Measurements from ENCODE around the gene B3GALT6.

The B3GALT6 gene

DNA sequence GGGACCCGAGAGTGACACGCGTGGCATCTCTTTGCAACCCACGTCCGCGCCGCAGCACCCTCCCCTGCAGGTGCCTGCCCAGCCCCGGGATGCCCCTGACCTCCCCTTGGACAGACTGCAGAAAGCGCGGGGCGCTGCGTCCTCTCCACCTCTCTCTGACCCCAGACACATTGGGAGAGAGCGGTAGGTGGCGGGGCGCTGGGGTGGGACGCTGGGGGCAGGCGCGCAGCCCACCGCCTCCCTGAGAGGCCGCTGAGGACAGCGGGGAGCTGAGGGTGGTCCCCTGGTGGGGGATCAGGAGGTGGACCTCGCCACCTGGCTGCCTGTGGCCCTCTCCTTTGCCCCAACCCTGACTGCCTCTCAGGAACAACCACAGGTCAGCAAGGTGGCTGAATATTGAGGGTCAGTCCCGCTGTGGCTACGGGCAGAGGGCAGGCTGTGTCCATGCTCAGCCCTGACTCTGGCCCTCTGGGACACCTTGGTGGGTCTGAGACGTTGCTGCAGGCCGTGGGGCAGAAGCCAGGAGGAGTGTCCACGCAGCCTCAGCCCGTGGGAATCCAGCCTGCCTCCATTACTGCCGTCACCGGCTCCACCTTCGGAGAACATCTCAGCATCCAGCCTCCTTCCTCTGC, 42.4 kb downstream of the B3GALT6 start:
- TF ChIP-seq CTCF (conservative IDR thresholded peaks at IDR 0.05; ENCODE audit: control insufficient read depth, insufficient read depth, low read depth, low read length) = no peak
- no peak for DNase-seq (ENCODE audit: low read depth)
- peak overlapping the region; percentile 60 for H3K4me3 ChIP-seq (ENCODE audit: control insufficient read depth, low read depth, low read length)

DNA sequence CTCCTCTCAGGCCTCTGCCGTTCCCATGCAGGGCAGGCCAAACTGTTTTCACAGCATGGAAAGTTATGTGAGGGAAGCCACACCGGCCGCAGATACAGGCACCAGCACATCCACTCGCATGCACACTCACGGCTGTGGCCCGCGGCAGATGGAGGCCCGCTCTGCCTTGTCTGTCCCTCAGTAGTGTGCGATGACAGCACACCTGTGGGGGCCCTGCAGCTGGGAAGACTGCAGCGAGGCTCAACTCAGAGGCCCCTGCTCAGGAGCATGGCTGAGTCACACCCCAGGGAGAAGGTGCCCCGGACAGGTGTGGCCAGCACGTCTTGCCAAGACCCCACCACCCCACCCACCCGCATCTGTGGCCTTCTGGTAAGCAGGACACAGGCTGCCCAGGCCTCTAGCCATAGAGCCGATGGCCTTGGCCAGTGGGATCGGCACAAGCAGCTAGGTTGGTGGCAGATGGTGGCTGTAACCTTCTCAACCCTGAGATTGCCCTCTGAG, 42.9 kb downstream of the B3GALT6 start:
- no peak for TF ChIP-seq CTCF (conservative IDR thresholded peaks at IDR 0.05; ENCODE audit: control insufficient read depth, insufficient read depth, low read depth, low read length)
- H3K4me3 ChIP-seq (ENCODE audit: control insufficient read depth, low read depth, low read length) = no peak overlapping the region
- no peak for DNase-seq (ENCODE audit: low read depth)

- TF ChIP-seq CTCF (conservative IDR thresholded peaks at IDR 0.05; ENCODE audit: control insufficient read depth, insufficient read depth, low read depth, low read length) = no peak
- DNase-seq (ENCODE audit: low read depth) = no peak
- no peak overlapping the region for H3K4me3 ChIP-seq (ENCODE audit: control insufficient read depth, low read depth, low read length)
Observed at GRCh38 chr1:1275836-1276235, 43.8 kb downstream of the B3GALT6 start.

DNA sequence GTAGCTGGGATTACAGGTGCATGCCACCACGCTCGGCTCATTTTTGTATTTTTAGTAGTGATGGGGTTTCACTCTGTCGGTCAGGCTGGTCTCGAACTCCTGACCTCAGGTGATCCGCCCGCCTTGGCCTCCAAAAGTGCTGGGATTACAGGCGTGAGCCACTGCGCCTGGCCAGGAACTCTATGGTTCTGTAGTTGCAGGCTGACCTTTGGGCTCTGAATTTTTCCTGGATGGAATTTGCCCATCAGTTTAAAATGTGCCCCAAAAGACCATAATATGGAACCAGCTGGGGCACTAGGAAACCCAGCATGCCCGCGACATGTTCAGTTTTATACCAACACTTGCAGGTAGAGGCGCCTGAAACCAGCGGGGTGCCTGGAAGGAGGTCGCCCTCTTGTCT, 46.6 kb downstream of the B3GALT6 start:
- H3K4me3 ChIP-seq (ENCODE audit: control insufficient read depth, low read depth, low read length) = no peak overlapping the region
- no peak for TF ChIP-seq CTCF (conservative IDR thresholded peaks at IDR 0.05; ENCODE audit: control insufficient read depth, insufficient read depth, low read depth, low read length)
- DNase-seq (ENCODE audit: low read depth) = no peak

DNA sequence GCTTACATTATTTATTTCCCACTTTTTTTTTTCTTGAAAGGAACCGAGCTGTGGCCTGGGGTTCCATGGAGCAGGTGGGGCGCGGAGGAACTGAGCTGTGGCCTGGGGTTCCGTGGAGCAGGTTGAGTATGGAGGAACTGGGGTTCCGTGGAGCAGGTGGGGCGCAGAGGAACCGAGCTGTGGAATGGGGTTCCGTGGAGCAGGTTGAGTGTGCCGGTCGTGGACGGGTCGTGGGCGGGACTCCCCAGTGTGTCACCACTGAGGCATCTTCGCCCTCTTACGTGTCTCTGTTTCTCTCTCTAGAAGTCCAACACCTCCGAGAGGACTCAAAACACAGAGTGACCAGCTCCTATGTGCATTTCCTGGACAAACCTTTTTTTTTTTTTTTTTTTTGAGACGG, 47.0 kb downstream of the B3GALT6 start:
- TF ChIP-seq CTCF (conservative IDR thresholded peaks at IDR 0.05; ENCODE audit: control insufficient read depth, insufficient read depth, low read depth, low read length) = no peak
- no peak overlapping the region for H3K4me3 ChIP-seq (ENCODE audit: control insufficient read depth, low read depth, low read length)
- DNase-seq (ENCODE audit: low read depth) = no peak

DNA sequence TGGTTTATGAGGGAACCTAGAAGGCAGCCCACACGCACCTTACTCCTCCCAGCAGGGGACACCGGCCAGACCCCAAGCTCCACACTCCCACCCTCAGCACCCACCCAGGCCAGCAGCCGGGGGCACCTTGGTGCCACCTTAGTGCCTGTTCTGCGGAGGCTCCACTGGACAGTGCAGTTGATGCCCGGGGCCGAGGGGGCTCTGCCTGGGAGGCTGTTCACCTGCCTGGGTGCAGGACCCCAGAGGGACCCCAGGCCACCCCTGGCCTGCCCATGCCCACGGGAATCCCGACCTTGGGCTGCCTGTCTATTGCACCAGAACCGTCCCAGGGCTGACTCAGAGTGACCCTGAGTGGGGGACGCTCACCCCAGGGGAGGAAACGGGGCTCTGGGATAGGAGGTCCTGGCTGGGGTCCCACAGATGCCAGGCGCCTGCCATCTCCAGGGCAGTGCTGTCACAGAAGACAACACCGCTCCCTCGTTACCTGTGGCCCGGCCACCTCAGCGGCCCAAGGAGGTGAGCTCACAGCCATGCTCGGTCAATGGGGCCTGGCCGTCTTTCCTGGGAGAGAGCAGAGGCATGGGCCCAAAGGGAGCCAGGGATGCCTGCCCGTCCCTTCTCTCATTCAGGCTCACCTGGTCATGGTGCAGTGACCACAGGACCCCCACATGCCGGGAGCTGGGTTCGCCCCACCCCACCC, 48.9 kb downstream of the B3GALT6 start:
- DNase-seq (ENCODE audit: low read depth) = no peak
- TF ChIP-seq CTCF (conservative IDR thresholded peaks at IDR 0.05; ENCODE audit: control insufficient read depth, insufficient read depth, low read depth, low read length) = no peak
- no peak overlapping the region for H3K4me3 ChIP-seq (ENCODE audit: control insufficient read depth, low read depth, low read length)

Data from fibroblast of mammary gland (primary cell).